ENCODE measurements around the gene LRWD1. TPM values are rescaled to one million over a fixed set of nuclear protein-coding genes. Genes with fewer than 3 reads are reported as not detected.

Gene LRWD1
- total and polyA plus RNA-seq, 9 of the 15 experiments (the other 6 are each of a cell fraction or from before 2014, with no cell fraction given): 0.61 to 66.0 (median 33.2) TPM

DNA sequence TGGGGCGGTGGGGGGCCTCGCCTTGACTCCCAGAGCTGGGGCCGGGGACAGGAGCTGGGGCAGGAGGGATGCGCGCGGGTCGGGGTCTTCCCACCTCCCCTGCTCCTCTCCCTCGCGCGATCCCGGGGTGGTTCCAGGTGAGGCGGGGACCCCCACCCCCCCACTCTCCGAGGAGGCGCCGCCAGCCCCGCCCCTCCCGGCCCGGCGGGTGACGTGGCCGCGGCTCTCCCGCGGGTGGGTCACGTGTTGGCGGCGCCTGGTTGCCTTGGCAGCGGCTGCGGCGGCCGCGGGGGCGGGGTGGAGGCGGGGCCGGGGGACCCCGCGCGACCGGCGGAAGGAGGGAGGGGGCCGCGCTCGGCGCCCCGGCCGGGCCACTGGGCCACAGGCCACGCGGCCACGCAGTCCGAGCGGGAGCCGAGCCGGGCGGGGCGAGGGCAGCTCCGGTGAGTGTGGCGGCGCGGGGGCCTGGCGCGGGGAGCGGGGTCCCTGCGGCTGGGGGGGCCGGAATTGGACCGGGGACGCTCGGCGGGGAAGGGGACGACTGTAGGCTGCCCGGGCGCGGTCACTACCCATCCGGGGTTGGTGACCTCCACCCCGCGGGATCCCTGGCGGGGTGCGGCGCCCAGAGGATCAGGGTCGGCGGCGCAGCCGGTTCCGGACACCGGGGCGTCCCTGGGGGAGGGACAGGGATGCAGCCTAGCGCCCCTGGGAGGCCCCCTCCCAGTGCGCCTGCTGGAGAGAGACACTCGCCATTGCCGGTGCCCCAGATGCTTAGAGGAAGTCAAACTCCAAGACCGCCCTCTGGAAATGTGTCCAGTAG, 31.4 kb upstream of the LRWD1 start, which contains the start of gene ORAI2 (continued):
- TF ChIP-seq, protein P1, sequence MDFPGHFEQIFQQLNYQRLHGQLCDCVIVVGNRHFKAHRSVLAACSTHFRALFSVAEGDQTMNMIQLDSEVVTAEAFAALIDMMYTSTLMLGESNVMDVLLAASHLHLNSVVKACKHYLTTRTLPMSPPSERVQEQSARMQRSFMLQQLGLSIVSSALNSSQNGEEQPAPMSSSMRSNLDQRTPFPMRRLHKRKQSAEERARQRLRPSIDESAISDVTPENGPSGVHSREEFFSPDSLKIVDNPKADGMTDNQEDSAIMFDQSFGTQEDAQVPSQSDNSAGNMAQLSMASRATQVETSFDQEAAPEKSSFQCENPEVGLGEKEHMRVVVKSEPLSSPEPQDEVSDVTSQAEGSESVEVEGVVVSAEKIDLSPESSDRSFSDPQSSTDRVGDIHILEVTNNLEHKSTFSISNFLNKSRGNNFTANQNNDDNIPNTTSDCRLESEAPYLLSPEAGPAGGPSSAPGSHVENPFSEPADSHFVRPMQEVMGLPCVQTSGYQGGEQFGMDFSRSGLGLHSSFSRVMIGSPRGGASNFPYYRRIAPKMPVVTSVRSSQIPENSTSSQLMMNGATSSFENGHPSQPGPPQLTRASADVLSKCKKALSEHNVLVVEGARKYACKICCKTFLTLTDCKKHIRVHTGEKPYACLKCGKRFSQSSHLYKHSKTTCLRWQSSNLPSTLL (IDR thresholded peaks at IDR 0.05): no peak
- TF ChIP-seq, protein P2, sequence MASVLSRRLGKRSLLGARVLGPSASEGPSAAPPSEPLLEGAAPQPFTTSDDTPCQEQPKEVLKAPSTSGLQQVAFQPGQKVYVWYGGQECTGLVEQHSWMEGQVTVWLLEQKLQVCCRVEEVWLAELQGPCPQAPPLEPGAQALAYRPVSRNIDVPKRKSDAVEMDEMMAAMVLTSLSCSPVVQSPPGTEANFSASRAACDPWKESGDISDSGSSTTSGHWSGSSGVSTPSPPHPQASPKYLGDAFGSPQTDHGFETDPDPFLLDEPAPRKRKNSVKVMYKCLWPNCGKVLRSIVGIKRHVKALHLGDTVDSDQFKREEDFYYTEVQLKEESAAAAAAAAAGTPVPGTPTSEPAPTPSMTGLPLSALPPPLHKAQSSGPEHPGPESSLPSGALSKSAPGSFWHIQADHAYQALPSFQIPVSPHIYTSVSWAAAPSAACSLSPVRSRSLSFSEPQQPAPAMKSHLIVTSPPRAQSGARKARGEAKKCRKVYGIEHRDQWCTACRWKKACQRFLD (CRISPR knock-in tag; IDR thresholded peaks at IDR 0.05): no peak
- no peak for TF ChIP-seq OTX1 (CRISPR knock-in tag; IDR thresholded peaks at IDR 0.05)
- TF ChIP-seq BACH1 (tag; IDR thresholded peaks at IDR 0.05): no peak
- no peak for TF ChIP-seq CC2D1A (IDR thresholded peaks at IDR 0.05)
- TF ChIP-seq HDAC3 (IDR thresholded peaks at IDR 0.05; ENCODE audit: borderline replicate concordance, partially characterized antibody): no peak
- no peak for TF ChIP-seq SOX6 (IDR thresholded peaks at IDR 0.05)
- TF ChIP-seq, protein P3, sequence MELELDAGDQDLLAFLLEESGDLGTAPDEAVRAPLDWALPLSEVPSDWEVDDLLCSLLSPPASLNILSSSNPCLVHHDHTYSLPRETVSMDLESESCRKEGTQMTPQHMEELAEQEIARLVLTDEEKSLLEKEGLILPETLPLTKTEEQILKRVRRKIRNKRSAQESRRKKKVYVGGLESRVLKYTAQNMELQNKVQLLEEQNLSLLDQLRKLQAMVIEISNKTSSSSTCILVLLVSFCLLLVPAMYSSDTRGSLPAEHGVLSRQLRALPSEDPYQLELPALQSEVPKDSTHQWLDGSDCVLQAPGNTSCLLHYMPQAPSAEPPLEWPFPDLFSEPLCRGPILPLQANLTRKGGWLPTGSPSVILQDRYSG (tag; conservative IDR thresholded peaks at IDR 0.05; ENCODE audit: low read depth): no peak
- no peak for TF ChIP-seq ZNF830 (CRISPR knock-in tag; IDR thresholded peaks at IDR 0.05)
- TF ChIP-seq ZFX (CRISPR knock-in tag; IDR thresholded peaks at IDR 0.05): peak; percentile 18; the same call in 1 of the 2 replicates
- TF ChIP-seq SMC3 (conservative IDR thresholded peaks at IDR 0.05; ENCODE audit: insufficient read depth, low read depth, low read length): no peak
- no peak for TF ChIP-seq SLC30A9 (CRISPR knock-in tag; IDR thresholded peaks at IDR 0.05)
- peak; percentile 64; the same call in 1 of the 2 replicates for TF ChIP-seq PHF8 (IDR thresholded peaks at IDR 0.05; ENCODE audit: borderline replicate concordance, low read length)
- TF ChIP-seq CBFA2T3 (IDR thresholded peaks at IDR 0.05): no peak
- TF ChIP-seq, protein P4, sequence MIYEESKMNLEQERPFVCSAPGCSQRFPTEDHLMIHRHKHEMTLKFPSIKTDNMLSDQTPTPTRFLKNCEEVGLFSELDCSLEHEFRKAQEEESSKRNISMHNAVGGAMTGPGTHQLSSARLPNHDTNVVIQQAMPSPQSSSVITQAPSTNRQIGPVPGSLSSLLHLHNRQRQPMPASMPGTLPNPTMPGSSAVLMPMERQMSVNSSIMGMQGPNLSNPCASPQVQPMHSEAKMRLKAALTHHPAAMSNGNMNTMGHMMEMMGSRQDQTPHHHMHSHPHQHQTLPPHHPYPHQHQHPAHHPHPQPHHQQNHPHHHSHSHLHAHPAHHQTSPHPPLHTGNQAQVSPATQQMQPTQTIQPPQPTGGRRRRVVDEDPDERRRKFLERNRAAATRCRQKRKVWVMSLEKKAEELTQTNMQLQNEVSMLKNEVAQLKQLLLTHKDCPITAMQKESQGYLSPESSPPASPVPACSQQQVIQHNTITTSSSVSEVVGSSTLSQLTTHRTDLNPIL (CRISPR knock-in tag; IDR thresholded peaks at IDR 0.05): no peak
- no peak for TF ChIP-seq RBM22 (IDR thresholded peaks at IDR 0.05; ENCODE audit: low read depth, low read length, poor library complexity, severe bottlenecking)
- TF ChIP-seq, protein P5, sequence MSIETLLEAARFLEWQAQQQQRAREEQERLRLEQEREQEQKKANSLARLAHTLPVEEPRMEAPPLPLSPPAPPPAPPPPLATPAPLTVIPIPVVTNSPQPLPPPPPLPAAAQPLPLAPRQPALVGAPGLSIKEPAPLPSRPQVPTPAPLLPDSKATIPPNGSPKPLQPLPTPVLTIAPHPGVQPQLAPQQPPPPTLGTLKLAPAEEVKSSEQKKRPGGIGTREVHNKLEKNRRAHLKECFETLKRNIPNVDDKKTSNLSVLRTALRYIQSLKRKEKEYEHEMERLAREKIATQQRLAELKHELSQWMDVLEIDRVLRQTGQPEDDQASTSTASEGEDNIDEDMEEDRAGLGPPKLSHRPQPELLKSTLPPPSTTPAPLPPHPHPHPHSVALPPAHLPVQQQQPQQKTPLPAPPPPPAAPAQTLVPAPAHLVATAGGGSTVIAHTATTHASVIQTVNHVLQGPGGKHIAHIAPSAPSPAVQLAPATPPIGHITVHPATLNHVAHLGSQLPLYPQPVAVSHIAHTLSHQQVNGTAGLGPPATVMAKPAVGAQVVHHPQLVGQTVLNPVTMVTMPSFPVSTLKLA (conservative IDR thresholded peaks at IDR 0.05): peak in 1 of 2 experiments; percentile 53; a peak in 2 of 4 replicates
- no peak for TF ChIP-seq DLX4 (CRISPR knock-in tag; IDR thresholded peaks at IDR 0.05)
- no peak for TF ChIP-seq SNIP1 (IDR thresholded peaks at IDR 0.05; ENCODE audit: low read depth)

Measured in K562 (cell line).